Stimulated activated effector memory CD8-positive, alpha-beta T cell treated with anti-CD3 and anti-CD28 coated beads, Interleukin-12 subunit alpha, Interleukin-12 subunit beta, amount 100 ng/mL, for 72 hours (primary cell): ENCODE measurements around the gene ATP10A.

Source experiments
- ATAC-seq: fragments of 150-1000 bp; cut with Tn5 transposase; 2 replicates; pipeline ENCODE4 v1.10.0; 2021
- DNase-seq, 2 donors: peaks; one replicate each; pipeline ENCODE4 v3.0.0; 2021 to 2022; ENCODE audit warnings: low spot score in 2 of 2
- H3K27ac Mint-ChIP-seq: one replicate; pipeline ENCODE4 v1.8.0; 2022; ENCODE audit warnings: mild to moderate bottlenecking, mixed read lengths
- H3K36me3 Mint-ChIP-seq: one replicate; pipeline ENCODE4 v1.8.0; 2022; ENCODE audit warnings: mild to moderate bottlenecking, mixed read lengths
- H3K4me1 Mint-ChIP-seq: one replicate; pipeline ENCODE4 v1.8.0; 2022; ENCODE audit warnings: mixed read lengths
- H3K4me3 Mint-ChIP-seq: one replicate; pipeline ENCODE4 v1.8.0; 2022; ENCODE audit warnings: mild to moderate bottlenecking, mixed read lengths
- H3K9me3 Mint-ChIP-seq: one replicate; pipeline ENCODE4 v1.8.0; 2022; ENCODE audit warnings: mixed read lengths

The ATP10A gene

DNA sequence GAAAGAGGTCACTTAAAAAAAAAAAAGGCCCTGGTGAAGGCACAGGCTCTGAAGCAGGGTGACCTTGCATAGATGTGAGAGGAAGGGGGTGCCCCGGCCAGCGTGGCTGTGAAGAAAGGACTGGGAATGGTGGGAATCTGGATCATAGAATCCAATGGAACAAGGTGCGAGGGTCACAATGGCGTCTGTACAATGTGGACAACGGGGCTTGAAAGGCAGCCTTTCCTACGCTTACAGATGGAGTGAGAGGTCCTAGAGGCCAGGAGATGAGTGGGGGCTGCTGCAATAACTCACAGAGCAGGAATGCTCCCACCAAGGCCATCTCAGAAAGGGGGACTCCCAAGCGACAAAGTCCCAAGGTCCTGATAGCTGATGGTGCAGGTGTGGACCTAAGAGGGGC is 162.2 kb downstream of the ATP10A start:
- Mint-ChIP-seq H3K4me1 (no peaks in the 10 kb centered on the region), H3K27ac (no peak overlapping the region), H3K36me3 (peaks cover 28% of the 10 kb centered on the region), H3K4me3 (no peak overlapping the region), H3K9me3 (no peaks in the 10 kb centered on the region)
- no peak for ATAC-seq
- no peak for DNase-seq

DNA sequence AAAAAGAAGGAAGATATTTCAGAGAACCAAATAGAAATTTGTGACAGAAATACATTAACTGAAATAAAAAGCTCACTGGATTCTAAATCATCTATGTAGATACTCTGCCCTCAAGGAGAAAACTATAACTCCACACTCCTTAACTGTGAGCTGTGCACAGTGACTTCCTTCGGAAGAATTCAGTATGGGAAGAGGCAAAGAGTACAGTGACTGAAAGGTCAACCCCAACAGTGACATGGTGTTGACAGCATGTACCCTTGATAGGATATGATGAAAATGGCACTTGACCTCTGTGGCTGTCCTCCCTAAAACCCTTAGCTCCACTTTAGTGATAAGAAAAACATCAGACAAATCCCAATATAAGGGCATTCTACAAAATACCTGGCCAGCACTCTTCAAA is 165.5 kb downstream of the ATP10A start:
- H3K36me3 Mint-ChIP-seq, result peaks cover 35% of the 10 kb centered on the region
- no peak for ATAC-seq
- H3K27ac Mint-ChIP-seq, result no peak overlapping the region
- no peaks in the 10 kb centered on the region for H3K9me3 Mint-ChIP-seq
- H3K4me3 Mint-ChIP-seq, result no peak overlapping the region
- no peaks in the 10 kb centered on the region for H3K4me1 Mint-ChIP-seq
- DNase-seq, result no peak

DNA sequence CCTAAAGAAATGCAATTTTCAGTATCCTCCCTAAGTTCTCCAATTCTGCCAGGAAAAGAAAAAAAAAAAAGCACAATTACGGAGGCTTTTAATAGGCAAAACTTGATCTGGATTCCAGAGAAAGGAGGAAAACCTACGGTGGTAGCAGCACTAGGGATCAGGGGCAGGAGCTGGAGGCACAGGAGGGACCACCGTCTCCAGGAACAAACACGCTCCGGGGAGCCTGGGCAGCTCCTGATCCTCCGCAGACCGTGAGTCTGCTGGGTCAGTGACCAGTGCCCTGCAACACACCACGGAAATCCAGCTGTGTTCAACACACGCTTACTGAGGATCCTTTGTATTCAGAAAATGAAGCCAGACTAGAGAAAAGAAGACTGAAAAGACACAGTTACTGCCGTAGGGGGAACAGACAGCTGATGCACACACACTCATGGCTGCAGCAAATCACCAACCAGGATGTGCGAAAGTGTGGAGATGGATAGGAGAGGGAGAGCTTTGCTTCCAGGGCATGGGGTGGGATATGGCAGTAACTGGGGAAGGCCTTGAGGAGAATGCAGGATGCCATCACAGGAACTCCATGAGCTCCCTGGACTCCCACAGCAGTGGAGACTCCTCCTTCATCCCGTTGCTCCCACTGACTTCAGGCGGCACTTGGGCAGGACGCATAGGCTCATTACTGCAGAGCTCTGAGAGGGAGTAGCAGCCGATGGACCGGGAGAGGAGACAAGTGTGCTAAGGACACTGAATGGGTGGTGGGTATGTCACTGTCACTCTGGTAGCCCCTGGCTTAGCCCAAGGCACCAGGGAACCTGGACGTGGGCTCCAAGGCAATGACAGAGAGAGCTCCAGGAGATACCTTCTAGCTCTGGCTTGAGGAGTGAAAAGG is 167.0 kb downstream of the ATP10A start:
- no peak for ATAC-seq
- Mint-ChIP-seq H3K36me3 (peaks cover 40% of the 10 kb centered on the region), H3K4me1 (no peaks in the 10 kb centered on the region), H3K9me3 (no peaks in the 10 kb centered on the region), H3K4me3 (no peak overlapping the region), H3K27ac (no peak overlapping the region)
- DNase-seq, result no peak

DNA sequence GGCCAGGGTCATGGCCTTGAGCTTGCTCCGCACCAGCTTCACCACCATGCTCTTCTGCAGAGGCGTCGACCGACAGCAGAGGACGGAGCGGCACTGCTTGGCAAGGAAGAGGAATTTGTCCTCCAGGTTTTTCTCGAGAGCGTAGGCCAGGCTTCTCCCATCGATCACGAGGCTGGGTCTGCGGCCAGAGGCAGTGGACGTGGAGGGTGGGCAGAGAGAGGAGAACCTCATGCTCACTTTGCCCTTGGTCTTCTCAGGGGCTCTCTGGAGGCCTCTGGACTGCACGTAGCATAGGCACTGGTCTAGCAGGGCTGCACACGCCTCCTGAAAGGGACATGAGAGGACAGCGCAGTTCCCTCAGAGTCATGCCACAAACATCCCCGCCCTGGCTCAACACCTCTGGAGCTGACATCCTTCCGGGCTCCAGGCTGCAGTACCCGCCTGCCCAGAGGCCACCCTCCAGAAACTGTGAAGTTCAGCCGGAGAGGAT is 168.3 kb downstream of the ATP10A start:
- no peak for ATAC-seq
- no peaks in the 10 kb centered on the region for H3K4me1 Mint-ChIP-seq
- no peaks in the 10 kb centered on the region for H3K9me3 Mint-ChIP-seq
- H3K36me3 Mint-ChIP-seq, result peaks cover 37% of the 10 kb centered on the region
- DNase-seq, result no peak
- H3K4me3 Mint-ChIP-seq, result no peak overlapping the region
- H3K27ac Mint-ChIP-seq, result no peak overlapping the region

DNA sequence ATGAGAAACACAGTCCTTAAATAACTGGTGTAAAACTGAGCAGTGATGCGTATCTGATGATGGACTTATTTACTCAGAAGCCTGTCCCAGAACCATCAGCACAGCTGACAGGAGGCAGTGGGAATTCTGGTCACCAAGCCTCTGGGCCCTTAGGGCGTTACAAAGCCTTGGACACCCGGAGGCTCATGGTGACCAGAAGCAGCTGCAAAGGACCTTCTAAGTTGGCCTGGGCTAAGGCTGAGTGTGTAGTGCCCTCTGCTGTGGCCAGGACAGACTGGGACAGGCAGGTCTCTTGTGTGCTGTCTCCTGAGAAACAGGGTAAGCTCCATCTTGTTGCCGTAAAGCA is 168.9 kb downstream of the ATP10A start:
- Mint-ChIP-seq H3K4me1 (no peaks in the 10 kb centered on the region), H3K36me3 (peaks cover 39% of the 10 kb centered on the region), H3K9me3 (no peaks in the 10 kb centered on the region), H3K27ac (no peak overlapping the region), H3K4me3 (no peak overlapping the region)
- no peak for ATAC-seq
- no peak for DNase-seq

DNA sequence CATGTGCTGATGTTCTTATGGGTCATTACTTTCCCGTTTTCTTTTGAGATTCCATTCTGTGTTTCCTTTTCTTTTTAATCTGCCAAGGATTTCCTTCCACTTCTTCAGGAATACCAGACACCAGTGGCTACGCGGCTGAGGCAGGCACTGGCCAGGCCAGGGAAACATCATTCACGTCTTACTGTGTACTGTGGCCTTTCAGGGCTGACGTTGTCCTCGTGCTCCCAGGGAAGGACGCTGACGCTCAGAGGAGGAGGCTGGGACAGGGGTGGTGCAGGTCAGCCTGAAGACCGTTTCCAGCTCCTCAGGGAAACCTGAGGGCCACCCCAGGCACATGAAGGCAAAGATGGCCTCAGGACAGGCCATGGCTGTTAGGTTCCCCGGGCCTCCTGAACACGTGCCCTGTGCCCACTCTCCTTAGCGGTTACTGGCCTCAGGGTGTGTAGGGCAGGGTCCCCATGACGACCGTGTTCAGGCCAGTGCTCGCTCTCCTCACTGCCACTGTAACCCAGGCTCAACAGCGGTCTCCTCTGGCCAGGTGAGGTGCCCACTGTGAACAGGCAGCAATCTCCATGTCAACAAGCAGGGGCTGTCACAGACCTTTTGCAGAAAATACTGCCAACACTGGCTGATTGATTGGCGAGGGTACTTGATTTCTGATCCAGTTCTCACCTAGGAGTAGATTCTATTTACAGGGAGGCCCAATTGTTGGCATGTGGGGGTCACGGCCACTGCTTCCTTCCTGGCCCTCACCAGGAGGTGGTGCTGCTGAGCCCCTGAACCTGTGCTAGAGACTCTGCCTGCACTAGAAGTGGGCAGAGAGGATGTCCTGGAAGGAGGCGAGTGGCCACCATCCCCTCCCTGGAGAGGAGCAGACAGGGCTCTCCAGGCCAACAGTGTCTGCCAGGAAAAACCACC is 169.5 kb downstream of the ATP10A start:
- peaks cover 34% of the 10 kb centered on the region for H3K36me3 Mint-ChIP-seq
- peak in 1 of 2 donors; percentile 52 for DNase-seq
- peak; percentile 45 for ATAC-seq
- no peaks in the 10 kb centered on the region for H3K9me3 Mint-ChIP-seq
- H3K4me1 Mint-ChIP-seq, result no peaks in the 10 kb centered on the region
- H3K27ac Mint-ChIP-seq, result no peak overlapping the region
- no peak overlapping the region for H3K4me3 Mint-ChIP-seq

DNA sequence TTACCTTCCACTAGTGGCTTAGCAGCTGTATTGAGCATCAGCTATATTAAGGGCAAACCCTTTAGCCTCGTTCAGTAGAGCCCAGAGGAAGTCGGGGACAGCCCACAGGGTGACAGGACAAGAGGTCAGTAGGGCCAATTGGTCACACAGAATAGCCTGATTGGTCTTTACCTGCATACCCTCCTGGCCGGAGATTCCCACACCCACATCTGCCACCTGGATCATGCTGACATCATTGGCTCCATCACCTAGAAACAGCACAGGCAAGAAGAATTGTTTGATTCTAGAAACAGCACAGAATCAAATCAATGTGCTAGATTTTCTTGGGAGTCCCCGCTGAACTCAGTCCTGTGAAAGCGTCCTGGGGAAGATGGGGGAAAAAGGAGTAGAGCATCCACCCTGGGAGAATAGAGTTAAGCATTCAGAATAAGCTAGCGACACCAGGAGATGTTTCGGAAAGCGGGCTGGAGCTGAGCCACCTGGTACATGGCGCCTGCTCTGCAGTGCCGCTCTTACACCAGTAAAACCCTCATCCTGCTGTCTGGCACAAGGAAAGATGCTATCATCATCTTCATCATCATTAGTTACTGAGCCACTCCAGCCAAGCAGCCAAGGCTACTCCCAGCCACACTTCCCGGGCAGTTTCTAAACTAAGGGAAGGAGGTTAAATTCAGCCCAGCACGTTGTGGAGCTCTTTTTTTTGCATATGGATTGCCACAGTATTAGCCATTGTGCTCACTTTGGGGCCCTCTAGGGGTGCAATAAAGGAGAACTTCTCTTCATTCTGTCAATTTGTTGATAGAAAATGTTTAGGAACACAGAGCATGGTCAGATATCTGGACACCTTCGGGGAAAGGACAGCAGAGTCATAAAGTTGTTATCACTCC is 171.3 kb downstream of the ATP10A start:
- ATAC-seq (no peak), DNase-seq (no peak)
- no peak overlapping the region for H3K4me3 Mint-ChIP-seq
- peaks cover 32% of the 10 kb centered on the region for H3K36me3 Mint-ChIP-seq
- no peaks in the 10 kb centered on the region for H3K9me3 Mint-ChIP-seq
- H3K4me1 Mint-ChIP-seq, result no peaks in the 10 kb centered on the region
- no peak overlapping the region for H3K27ac Mint-ChIP-seq

DNA sequence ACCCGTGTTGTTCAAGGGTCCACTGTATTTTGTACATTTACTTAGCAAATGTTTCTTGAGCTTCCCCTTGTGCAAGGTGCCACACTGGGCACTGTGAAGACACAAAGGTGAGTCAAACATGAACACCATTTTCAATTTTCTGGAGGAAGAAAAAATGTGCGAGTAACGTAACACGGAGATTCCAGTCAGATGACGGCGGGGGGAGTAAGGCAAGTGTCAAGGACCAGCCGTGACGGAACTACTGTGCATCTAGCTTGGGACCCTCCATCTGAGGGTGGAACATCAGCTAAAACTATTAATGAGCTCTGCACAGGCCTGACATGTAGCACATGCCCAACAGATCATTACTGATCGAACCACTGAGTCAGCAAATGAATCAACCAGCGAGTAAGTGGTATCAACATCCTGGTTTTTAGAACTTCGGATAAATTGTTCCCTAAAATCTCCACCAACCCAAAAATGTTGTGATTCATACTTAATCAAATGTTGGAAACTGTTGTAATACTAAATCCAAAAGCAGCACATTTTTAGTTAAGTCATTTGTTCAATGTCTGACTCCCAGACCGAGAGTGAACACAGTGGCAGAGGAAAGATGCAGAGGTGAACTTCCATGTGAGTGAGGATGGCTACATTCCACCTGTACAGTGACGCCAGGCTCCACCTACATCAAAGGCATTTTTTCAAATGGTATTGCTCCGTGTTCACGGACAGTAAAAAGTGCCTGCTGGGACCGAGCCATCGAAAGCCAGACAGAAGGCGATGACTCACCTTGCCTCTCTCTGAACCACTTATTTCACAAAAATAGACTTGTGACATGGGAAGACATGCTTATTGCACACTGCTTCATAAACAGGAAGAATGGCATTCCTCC is 172.2 kb downstream of the ATP10A start:
- H3K4me3 Mint-ChIP-seq, result no peak overlapping the region
- ATAC-seq (no peak), DNase-seq (no peak)
- H3K36me3 Mint-ChIP-seq, result peaks cover 28% of the 10 kb centered on the region
- H3K9me3 Mint-ChIP-seq, result no peaks in the 10 kb centered on the region
- no peaks in the 10 kb centered on the region for H3K4me1 Mint-ChIP-seq
- no peak overlapping the region for H3K27ac Mint-ChIP-seq

DNA sequence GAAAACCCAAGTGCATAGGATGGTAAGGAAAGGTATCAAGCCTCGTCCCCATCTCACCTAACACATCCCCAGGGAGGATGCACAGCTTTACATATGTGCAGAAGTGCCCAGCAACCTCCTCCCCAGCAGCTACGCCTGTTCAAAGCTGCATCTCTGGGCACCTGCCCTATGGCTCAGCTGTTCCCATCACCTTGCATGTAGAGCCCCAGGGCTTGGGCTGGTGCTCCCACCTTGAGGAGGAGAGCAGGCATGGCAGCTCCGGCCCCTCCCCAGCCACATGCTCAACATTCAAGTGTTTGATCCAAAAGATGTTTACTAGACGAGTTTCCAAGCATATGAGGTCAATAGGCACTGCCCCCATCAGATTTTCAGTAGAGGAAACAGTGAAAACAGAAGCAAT is 173.5 kb downstream of the ATP10A start:
- Mint-ChIP-seq H3K4me3 (no peak overlapping the region), H3K4me1 (no peaks in the 10 kb centered on the region), H3K36me3 (peaks cover 26% of the 10 kb centered on the region), H3K27ac (no peak overlapping the region), H3K9me3 (no peaks in the 10 kb centered on the region)
- DNase-seq (no peak), ATAC-seq (no peak)

DNA sequence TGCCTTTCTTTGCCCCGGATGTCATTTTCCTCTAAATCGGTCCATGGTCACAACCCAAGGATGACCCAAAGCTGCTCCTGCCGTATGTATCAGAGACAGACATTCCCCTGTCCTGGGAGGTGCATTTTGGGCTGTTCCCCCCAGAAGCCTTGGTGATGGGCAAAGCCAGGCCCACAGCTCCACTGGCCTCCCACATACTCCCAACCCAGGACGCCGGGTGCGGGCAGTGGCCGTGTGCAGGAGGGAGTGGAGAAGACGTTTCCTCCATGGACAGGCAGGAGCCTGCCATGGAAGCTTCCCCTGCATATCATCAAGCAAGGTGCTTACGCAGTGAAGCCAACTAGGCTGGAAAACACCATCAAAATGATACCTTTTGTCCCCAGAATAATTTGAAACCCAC is 175.0 kb downstream of the ATP10A start:
- DNase-seq (no peak), ATAC-seq (no peak)
- H3K27ac Mint-ChIP-seq, result no peak overlapping the region
- peaks cover 2% of the 10 kb centered on the region for H3K9me3 Mint-ChIP-seq
- no peak overlapping the region for H3K4me3 Mint-ChIP-seq
- no peaks in the 10 kb centered on the region for H3K4me1 Mint-ChIP-seq
- peaks cover 15% of the 10 kb centered on the region for H3K36me3 Mint-ChIP-seq

DNA sequence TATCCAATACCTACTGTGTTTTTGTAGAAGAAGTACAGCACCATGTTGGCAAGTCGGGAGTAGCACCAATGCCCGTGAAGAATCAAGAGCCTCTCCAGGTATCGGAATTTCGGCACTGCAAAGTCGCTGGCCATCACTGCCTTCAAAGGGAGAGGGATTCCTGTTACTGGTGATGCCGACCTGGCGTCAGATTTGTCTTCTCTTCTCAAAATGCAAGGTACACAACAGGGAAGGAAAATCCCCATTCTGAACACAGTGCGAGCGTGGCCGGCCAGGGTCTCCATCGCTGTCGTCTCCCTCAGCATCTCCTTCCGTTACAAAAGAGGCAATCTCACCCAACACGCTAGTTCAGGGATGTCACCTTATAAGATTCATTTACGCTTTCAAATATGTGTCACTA is 175.4 kb downstream of the ATP10A start:
- H3K4me3 Mint-ChIP-seq, result no peak overlapping the region
- no peak overlapping the region for H3K27ac Mint-ChIP-seq
- peaks cover 14% of the 10 kb centered on the region for H3K36me3 Mint-ChIP-seq
- DNase-seq (no peak), ATAC-seq (no peak)
- no peaks in the 10 kb centered on the region for H3K4me1 Mint-ChIP-seq
- H3K9me3 Mint-ChIP-seq, result peaks cover 5% of the 10 kb centered on the region

DNA sequence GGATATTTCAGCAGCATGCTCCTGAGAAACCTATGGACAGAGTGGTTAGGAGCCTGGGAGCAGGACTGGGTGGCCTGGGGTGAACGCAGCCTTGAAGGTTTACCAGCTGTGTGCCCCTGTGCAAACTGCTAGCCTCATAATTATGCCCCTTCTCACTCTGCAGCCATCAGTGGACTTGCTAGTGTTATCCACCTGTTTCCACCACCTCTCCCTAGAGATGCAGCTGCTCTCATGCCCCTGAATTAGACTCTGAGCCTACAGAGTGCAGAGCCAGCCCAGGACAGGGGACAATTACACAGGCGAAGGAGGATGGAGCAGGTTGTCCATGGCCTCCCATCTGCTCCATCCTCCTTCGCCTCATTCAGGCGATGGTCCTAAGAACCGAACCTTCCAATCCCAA is 175.9 kb downstream of the ATP10A start:
- Mint-ChIP-seq H3K4me1 (no peaks in the 10 kb centered on the region), H3K36me3 (peaks cover 14% of the 10 kb centered on the region), H3K27ac (no peak overlapping the region), H3K4me3 (no peak overlapping the region), H3K9me3 (peaks cover 5% of the 10 kb centered on the region)
- ATAC-seq (no peak), DNase-seq (no peak)

DNA sequence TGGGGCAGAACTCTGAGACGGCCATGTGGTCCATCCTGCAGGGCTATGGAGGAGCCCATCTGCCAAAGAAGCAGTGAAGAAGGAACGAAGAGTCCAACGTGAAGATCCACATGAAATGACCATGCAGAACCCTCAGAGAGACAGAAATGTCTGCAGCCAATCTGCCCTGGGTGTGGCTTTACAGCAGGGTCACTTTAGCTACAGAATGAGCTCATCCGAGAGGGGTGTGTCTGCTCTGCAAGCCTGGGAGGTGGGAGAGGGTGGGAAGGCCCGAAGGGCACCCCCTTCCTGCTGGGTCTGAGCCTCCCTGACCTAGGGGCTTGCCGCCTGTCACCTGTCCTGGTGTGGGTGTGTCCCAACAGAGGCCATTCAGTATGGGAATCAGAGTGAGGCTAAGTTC is 176.3 kb downstream of the ATP10A start:
- ATAC-seq (no peak), DNase-seq (no peak)
- peaks cover 18% of the 10 kb centered on the region for H3K36me3 Mint-ChIP-seq
- no peaks in the 10 kb centered on the region for H3K4me1 Mint-ChIP-seq
- H3K4me3 Mint-ChIP-seq, result no peak overlapping the region
- H3K27ac Mint-ChIP-seq, result no peak overlapping the region
- H3K9me3 Mint-ChIP-seq, result peaks cover 5% of the 10 kb centered on the region
